ENCODE data around the gene MFN1. TPM values are rescaled to one million over a fixed set of nuclear protein-coding genes. Genes with fewer than 3 reads are reported as not detected.

Gene MFN1
- total RNA-seq, 1 donor from 2014 or later, result 64.9 TPM

GRCh38 chr3:179336345-179336929, 11.1 kb upstream of the MFN1 start:
- H3K36me3 Mint-ChIP-seq (ENCODE audit: low read depth), result peaks cover 55% of the 10 kb centered on the region
- H3K9me3 Mint-ChIP-seq, result no peaks in the 10 kb centered on the region
- intact Hi-C loops (cut with micrococcal nuclease), result no loop called here
- no peak overlapping the region for H3K27ac Mint-ChIP-seq
- ChIA-PET POLR2A (interaction anchor here (0.7 to 1.0 kb wide), 2 partner anchors 12 to 263 kb away, joined by 3 to 5 read pairs; partner anchors contain the start of gene MFN1), CTCF (no interaction called here)
- ATAC-seq (ENCODE audit: low read depth) (no peak), DNase-seq (no peak)
- no peak overlapping the region for H3K4me3 Mint-ChIP-seq
- no peak for TF ChIP-seq CTCF (IDR thresholded peaks at IDR 0.05)
- H3K4me1 Mint-ChIP-seq, result peaks cover 2% of the 10 kb centered on the region
- no peaks in the 10 kb centered on the region for H3K27me3 Mint-ChIP-seq

- Mint-ChIP-seq H3K4me1 (peaks cover 35% of the 10 kb centered on the region), H3K36me3 (ENCODE audit: low read depth) (peaks cover 41% of the 10 kb centered on the region), H3K27me3 (no peaks in the 10 kb centered on the region), H3K9me3 (no peaks in the 10 kb centered on the region), H3K27ac (peak overlapping the region; percentile 95), H3K4me3 (peak overlapping the region; percentile 98)
- intact Hi-C loops (cut with micrococcal nuclease), result loop anchor here (1.0 to 5.0 kb wide), 5 partner anchors 91 to 1564 kb away; partner anchors contain the start of genes ACTL6A, FXR1, GNB4 and TTC14
- no peak for DNase-seq
- TF ChIP-seq CTCF (IDR thresholded peaks at IDR 0.05), result no peak
- CTCF ChIA-PET, result interaction anchor here (0.7 to 2.3 kb wide), 2 partner anchors 28 to 298 kb away, joined by 3 to 5 read pairs; no protein-coding TSS in a partner anchor
- peak; percentile 74 for ATAC-seq (ENCODE audit: low read depth)
- POLR2A ChIA-PET, result interaction anchor here (0.6 to 2.1 kb wide), 11 partner anchors 12 to 277 kb away, joined by 3 to 11 read pairs (median 6); partner anchors contain the start of genes ACTL6A, MRPL47, NDUFB5 and PIK3CA
These were observed 960 bp downstream of the MFN1 start for GRCh38 chr3:179348325-179349013.

- no peaks in the 10 kb centered on the region for H3K9me3 Mint-ChIP-seq
- H3K27me3 Mint-ChIP-seq, result no peaks in the 10 kb centered on the region
- no peak for DNase-seq
- peaks cover 82% of the 10 kb centered on the region for H3K36me3 Mint-ChIP-seq (ENCODE audit: low read depth)
- no peak overlapping the region for H3K27ac Mint-ChIP-seq
- H3K4me1 Mint-ChIP-seq, result peaks cover 24% of the 10 kb centered on the region
- no peak for TF ChIP-seq CTCF (IDR thresholded peaks at IDR 0.05)
- H3K4me3 Mint-ChIP-seq, result no peak overlapping the region
- POLR2A ChIA-PET, result no interaction called here
- intact Hi-C loops (cut with micrococcal nuclease), result no loop called here
- CTCF ChIA-PET, result no interaction called here
- ATAC-seq (ENCODE audit: low read depth), result no peak
These were observed 8.5 kb downstream of the MFN1 start for GRCh38 chr3:179355996-179356395.

DNA sequence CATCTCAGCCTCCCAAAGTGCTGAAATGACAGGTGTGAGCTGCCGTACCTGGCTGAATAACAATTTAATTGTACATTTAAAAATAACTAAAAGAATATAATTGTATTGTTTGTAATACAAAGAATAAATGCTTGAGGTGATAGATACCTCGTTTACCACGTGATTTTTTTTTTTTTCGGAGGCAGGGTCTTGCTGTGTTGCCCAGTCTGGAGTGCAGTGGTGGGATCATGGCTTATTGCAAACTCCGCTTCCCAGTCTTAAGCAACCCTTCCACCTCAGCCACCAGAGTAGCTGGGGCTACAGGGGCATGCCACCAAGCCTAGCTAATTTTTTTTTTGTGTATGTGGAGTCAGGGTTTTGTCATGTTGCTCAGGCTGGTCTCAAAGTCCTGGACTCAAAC, 15.8 kb downstream of the MFN1 start:
- no peaks in the 10 kb centered on the region for H3K9me3 Mint-ChIP-seq
- H3K27ac Mint-ChIP-seq, result no peak overlapping the region
- DNase-seq, result no peak
- H3K36me3 Mint-ChIP-seq (ENCODE audit: low read depth), result peaks cover 70% of the 10 kb centered on the region
- CTCF ChIA-PET, result no interaction called here
- no peak overlapping the region for H3K4me3 Mint-ChIP-seq
- H3K4me1 Mint-ChIP-seq, result no peaks in the 10 kb centered on the region
- H3K27me3 Mint-ChIP-seq, result no peaks in the 10 kb centered on the region
- TF ChIP-seq CTCF (IDR thresholded peaks at IDR 0.05), result no peak
- intact Hi-C loops (cut with micrococcal nuclease), result no loop called here
- POLR2A ChIA-PET, result interaction anchor here (0.6 kb wide), 1 partner anchor 333 kb away, joined by 3 read pairs; no protein-coding TSS in a partner anchor
- ATAC-seq (ENCODE audit: low read depth), result no peak

DNA sequence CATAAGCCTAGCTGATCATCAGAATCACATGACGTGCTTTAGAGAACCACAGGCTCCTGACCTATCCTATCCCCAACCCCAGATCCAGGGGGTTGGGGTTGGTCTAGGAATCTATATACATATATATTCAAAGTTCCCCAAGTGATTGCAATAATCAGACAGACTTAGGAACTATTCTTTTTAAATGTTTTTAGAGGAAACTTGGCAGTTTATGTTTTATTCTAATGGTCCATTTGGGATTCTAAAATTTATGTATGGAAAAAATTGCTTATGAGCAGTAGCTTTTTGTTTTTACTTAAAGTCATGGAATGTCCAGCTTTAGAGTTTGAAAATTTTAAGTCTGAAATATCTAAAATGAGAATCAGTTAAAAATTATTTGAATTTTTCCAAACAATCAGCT, 22.1 kb downstream of the MFN1 start:
- ChIA-PET POLR2A (no interaction called here), CTCF (no interaction called here)
- Mint-ChIP-seq H3K4me1 (no peaks in the 10 kb centered on the region), H3K9me3 (no peaks in the 10 kb centered on the region), H3K36me3 (ENCODE audit: low read depth) (peaks cover 59% of the 10 kb centered on the region), H3K27me3 (no peaks in the 10 kb centered on the region), H3K27ac (no peak overlapping the region), H3K4me3 (no peak overlapping the region)
- TF ChIP-seq CTCF (IDR thresholded peaks at IDR 0.05), result no peak
- no peak for ATAC-seq (ENCODE audit: low read depth)
- no peak for DNase-seq
- intact Hi-C loops (cut with micrococcal nuclease), result no loop called here
